Loucy (cell line): ENCODE measurements around the gene POLR3C.

Source experiments
- EZH2phosphoT487 ChIP-seq: fragments of 200-600 bp; IDR thresholded peaks from 2 replicates; pipeline ENCODE4 v1.6.1; 2018; ENCODE audit warnings: antibody characterized with exemption, mild to moderate bottlenecking, moderate library complexity, borderline replicate concordance
- TF ChIP-seq, protein P1 (sequence below): fragments of 200-600 bp; sonication (generic); conservative IDR thresholded peaks from 2 replicates; pipeline ENCODE4 v1.5.1; 2014; ENCODE audit warnings: mild to moderate bottlenecking, antibody characterized with exemption, low read length

DNA sequence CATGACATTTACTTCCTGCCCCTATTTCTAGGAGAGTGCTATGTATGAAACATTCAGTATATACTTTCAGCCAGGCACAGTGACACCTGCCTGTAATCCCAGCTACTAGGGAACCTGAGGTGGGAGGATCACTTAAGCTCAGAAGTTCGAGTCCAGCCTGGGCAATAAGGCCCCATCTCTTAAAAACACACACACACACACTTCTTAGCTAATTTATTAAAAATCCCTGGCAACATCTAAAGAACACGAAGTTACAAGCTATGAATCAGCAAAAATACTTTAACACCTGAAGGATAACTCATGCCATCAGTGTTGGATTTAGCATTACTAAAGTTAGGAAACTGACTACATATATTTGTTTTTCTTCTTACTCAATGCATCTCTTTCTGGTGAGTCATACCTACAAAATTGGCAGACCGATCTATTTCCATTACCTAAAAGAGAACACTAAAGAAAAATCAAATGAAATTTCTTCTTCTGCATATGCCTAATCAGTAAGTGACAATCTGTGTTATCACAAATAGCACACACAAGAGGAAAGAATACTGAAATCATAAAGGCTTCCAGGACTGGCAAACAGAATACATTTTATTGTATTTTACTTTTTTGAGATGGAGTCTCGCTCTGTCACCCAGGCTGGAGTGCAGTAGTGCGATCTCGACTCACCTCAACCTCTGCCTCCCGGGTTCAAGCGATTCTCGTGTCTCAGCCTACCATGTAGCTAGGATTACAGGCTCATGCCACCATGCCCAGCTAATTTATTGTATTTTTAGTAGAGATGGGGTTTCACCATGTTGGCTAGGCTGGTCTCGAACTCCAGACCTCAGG is 41.5 kb upstream of the POLR3C start:
- TF ChIP-seq, protein P1, sequence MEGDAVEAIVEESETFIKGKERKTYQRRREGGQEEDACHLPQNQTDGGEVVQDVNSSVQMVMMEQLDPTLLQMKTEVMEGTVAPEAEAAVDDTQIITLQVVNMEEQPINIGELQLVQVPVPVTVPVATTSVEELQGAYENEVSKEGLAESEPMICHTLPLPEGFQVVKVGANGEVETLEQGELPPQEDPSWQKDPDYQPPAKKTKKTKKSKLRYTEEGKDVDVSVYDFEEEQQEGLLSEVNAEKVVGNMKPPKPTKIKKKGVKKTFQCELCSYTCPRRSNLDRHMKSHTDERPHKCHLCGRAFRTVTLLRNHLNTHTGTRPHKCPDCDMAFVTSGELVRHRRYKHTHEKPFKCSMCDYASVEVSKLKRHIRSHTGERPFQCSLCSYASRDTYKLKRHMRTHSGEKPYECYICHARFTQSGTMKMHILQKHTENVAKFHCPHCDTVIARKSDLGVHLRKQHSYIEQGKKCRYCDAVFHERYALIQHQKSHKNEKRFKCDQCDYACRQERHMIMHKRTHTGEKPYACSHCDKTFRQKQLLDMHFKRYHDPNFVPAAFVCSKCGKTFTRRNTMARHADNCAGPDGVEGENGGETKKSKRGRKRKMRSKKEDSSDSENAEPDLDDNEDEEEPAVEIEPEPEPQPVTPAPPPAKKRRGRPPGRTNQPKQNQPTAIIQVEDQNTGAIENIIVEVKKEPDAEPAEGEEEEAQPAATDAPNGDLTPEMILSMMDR, result no peak
- TF ChIP-seq EZH2phosphoT487, result no peak
